Sigmoid colon (tissue), 7 donors: Measurements from ENCODE around the gene KDM7A. TPM values are rescaled to one million over a fixed set of nuclear protein-coding genes. Genes with fewer than 3 reads are reported as not detected.

ENCODE experiments used
- DNase-seq: peaks from one replicate; pipeline ENCODE4 v3.0.0-alpha.2; 2019
- H3K27ac ChIP-seq, 4 donors: fragments of 200-600 bp; sonication (generic); one replicate each; pipeline ENCODE4 v1.5.1; 2016 to 2019; ENCODE audit warnings: mild to moderate bottlenecking in 1 of 4
- H3K27me3 ChIP-seq, 3 donors: fragments of 200-600 bp; sonication (generic); one replicate each; pipeline ENCODE4 v1.5.1; 2019; ENCODE audit warnings: mild to moderate bottlenecking in 1 of 3
- H3K36me3 ChIP-seq, 4 donors: fragments of 200-600 bp; sonication (generic); one replicate each; pipeline ENCODE4 v1.5.1; 2016 to 2019
- H3K4me1 ChIP-seq, 4 donors: fragments of 200-600 bp; sonication (generic); one replicate each; pipeline ENCODE4 v1.5.1; 2017 to 2019
- H3K4me3 ChIP-seq, 4 donors: fragments of 200-600 bp; sonication (generic); one replicate each; pipeline ENCODE4 v1.5.1; 2017 to 2019; ENCODE audit warnings: mild to moderate bottlenecking in 2 of 4, moderate library complexity in 1 of 4
- H3K9me3 ChIP-seq, 4 donors: fragments of 200-600 bp in 3 of 4; sonication (generic) in 3 of 4; one replicate each; pipeline versions ENCODE4 v1.5.1 to v1.6.1; 2013 to 2019
- CTCF ChIP-seq, 4 experiments: fragments of 450-650 bp in 3 of 4; fragments of 200-600 bp in 1 of 4; IDR thresholded peaks; one replicate each; pipeline ENCODE4 v1.5.1; 2016 to 2019; ENCODE audit warnings: antibody characterized with exemption in 4 of 4, mild to moderate bottlenecking in 3 of 4, moderate library complexity in 2 of 4
- EP300 ChIP-seq, 4 donors: sonication (generic); formaldehyde crosslinking; IDR thresholded peaks; one replicate each; pipeline ENCODE4 v1.6.1; 2017; ENCODE audit warnings: antibody characterized with exemption in 4 of 4
- POLR2A ChIP-seq, 2 donors: fragments of 450-650 bp; IDR thresholded peaks; one replicate each; pipeline ENCODE4 v1.6.1; 2016; ENCODE audit warnings: antibody characterized with exemption in 2 of 2, mild to moderate bottlenecking in 2 of 2, moderate library complexity in 2 of 2
- POLR2AphosphoS5 ChIP-seq, 4 donors: sonication (generic); formaldehyde crosslinking; IDR thresholded peaks; one replicate each; pipeline ENCODE4 v1.6.1; 2017; ENCODE audit warnings: antibody characterized with exemption in 4 of 4
- WGBS, 2 donors: extraction: QIAGEN DNeasy Blood & Tissue Kit; methylation state at CpG; one replicate each; pipeline ENCODE4 v1.1.7; 2013; 5-methylcytosine and 5-hydroxymethylcytosine counted together
- intact Hi-C: fragments of 100-400 bp; cut with DNase I; formaldehyde crosslinking; loops from one replicate; pipeline ENCODE4 v1.15.1; 2023
- polyA plus RNA-seq, 3 donors: library from polyadenylated mRNA; stranded (reverse); fragments of 200-250 nt; gene quantifications; one replicate each; pipeline ENCODE4 v1.2.3, GENCODE V29; 2013
- total RNA-seq, 4 donors: library from RNA; depleted of rRNA; stranded (reverse); fragments of >200 nt; gene quantifications; one replicate each; pipeline ENCODE4 v1.1.0, GENCODE V29; 2016
- donor health status: healthy with polysubstance abuse.
- donor health status: Bipolar disorder and iron deficiency.
- donor health status: healthy.

KDM7A gene
- total and polyA plus RNA-seq, 7 donors: 8.4 to 31.6 (median 17.0) TPM

- H3K27ac ChIP-seq: no peak overlapping the region
- WGBS, 2 donors: 85 to 89% methylated on average over 4 of the region's 4 CpGs
- peaks cover 18 to 95% (median 62%) of the 10 kb centered on the region in 4 donors for H3K36me3 ChIP-seq
- intact Hi-C loops: no loop called here
- TF ChIP-seq POLR2AphosphoS5 (IDR thresholded peaks at IDR 0.05) (no peak), POLR2A (IDR thresholded peaks at IDR 0.05) (no peak), EP300 (IDR thresholded peaks at IDR 0.05) (no peak), CTCF (IDR thresholded peaks at IDR 0.05) (no peak)
- no peaks in the 10 kb centered on the region for H3K4me1 ChIP-seq
- H3K4me3 ChIP-seq: no peak overlapping the region
- H3K27me3 ChIP-seq: no peaks in the 10 kb centered on the region
- no peaks in the 10 kb centered on the region for H3K9me3 ChIP-seq
- DNase-seq: no peak
These were observed 80.3 kb downstream of the KDM7A start for GRCh38 chr7:140096459-140096858.

GRCh38 chr7:140093375-140093774 lies 83.4 kb downstream of the KDM7A start:
- TF ChIP-seq EP300 (IDR thresholded peaks at IDR 0.05) (no peak), POLR2AphosphoS5 (IDR thresholded peaks at IDR 0.05) (no peak), CTCF (IDR thresholded peaks at IDR 0.05) (no peak), POLR2A (IDR thresholded peaks at IDR 0.05) (no peak)
- Histone ChIP-seq H3K36me3 (peaks cover 18 to 92% (median 59%) of the 10 kb centered on the region in 4 donors), H3K4me3 (no peak overlapping the region)

GRCh38 chr7:140085447-140085846 lies 91.3 kb downstream of the KDM7A start:
- Histone ChIP-seq H3K27ac (no peak overlapping the region), H3K4me3 (no peak overlapping the region), H3K9me3 (no peaks in the 10 kb centered on the region), H3K4me1 (no peaks in the 10 kb centered on the region), H3K27me3 (no peaks in the 10 kb centered on the region), H3K36me3 (peaks cover 0 to 18% (median 2%) of the 10 kb centered on the region in 4 donors)
- DNase-seq: no peak
- intact Hi-C loops: no loop called here
- TF ChIP-seq EP300 (IDR thresholded peaks at IDR 0.05) (no peak), CTCF (IDR thresholded peaks at IDR 0.05) (no peak), POLR2A (IDR thresholded peaks at IDR 0.05) (no peak), POLR2AphosphoS5 (IDR thresholded peaks at IDR 0.05) (no peak)
- 71 to 90% methylated on average over 2 of the region's 2 CpGs for WGBS, 2 donors

More at GRCh38 chr7:140093375-140093774, 83.4 kb downstream of the KDM7A start:
- Histone ChIP-seq H3K27me3 (no peaks in the 10 kb centered on the region), H3K9me3 (no peaks in the 10 kb centered on the region), H3K4me1 (no peaks in the 10 kb centered on the region), H3K27ac (no peak overlapping the region)
- DNase-seq: no peak
- intact Hi-C loops: no loop called here
- WGBS, 2 donors: 91 to 93% methylated on average over 1 of the region's 1 CpG

DNA sequence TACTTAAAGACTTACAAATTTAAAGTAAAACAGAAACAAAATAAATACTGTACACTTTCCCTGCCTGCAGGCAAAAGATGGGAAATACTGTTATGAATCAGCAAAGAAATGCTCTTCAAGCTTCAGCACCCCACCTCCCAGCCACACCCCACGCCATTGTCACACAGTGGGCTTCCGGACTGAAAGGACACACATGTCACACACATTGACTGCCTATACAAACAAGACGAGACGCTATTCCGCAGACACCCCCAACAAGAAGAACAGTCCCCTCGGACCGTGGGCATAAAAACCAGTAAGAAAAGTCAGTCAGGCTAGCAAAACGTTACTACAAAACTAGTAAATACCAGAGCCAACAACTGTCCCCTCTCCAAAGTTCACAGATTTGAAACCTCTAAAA lies 91.8 kb downstream of the KDM7A start:
- intact Hi-C loops: no loop called here
- WGBS, 2 donors: 66 to 87% methylated on average over 8 of the region's 8 CpGs
- Histone ChIP-seq H3K36me3 (peaks cover 0 to 14% (median 1%) of the 10 kb centered on the region in 4 donors), H3K9me3 (no peaks in the 10 kb centered on the region), H3K27me3 (no peaks in the 10 kb centered on the region), H3K4me3 (no peak overlapping the region), H3K27ac (no peak overlapping the region), H3K4me1 (no peaks in the 10 kb centered on the region)
- DNase-seq: no peak
- no peak for TF ChIP-seq POLR2AphosphoS5 (IDR thresholded peaks at IDR 0.05)
- TF ChIP-seq CTCF (IDR thresholded peaks at IDR 0.05): no peak
- no peak for TF ChIP-seq POLR2A (IDR thresholded peaks at IDR 0.05)
- TF ChIP-seq EP300 (IDR thresholded peaks at IDR 0.05): no peak

- Histone ChIP-seq H3K27me3 (no peaks in the 10 kb centered on the region), H3K36me3 (peaks cover 0 to 6% (median 0%) of the 10 kb centered on the region in 4 donors), H3K4me3 (no peak overlapping the region), H3K4me1 (no peaks in the 10 kb centered on the region), H3K27ac (no peak overlapping the region), H3K9me3 (no peaks in the 10 kb centered on the region)
- intact Hi-C loops: no loop called here
- WGBS, 2 donors: 85 to 87% methylated on average over 4 of the region's 4 CpGs
- DNase-seq: no peak
- TF ChIP-seq POLR2A (IDR thresholded peaks at IDR 0.05) (no peak), EP300 (IDR thresholded peaks at IDR 0.05) (no peak), CTCF (IDR thresholded peaks at IDR 0.05) (no peak), POLR2AphosphoS5 (IDR thresholded peaks at IDR 0.05) (no peak)
These were observed 92.6 kb downstream of the KDM7A start for GRCh38 chr7:140084142-140084655.
